Hepatocyte (in vitro differentiated cells): ENCODE results near the gene IGSF22. TPM values are rescaled to one million over a fixed set of nuclear protein-coding genes. Genes with fewer than 3 reads are reported as not detected.

Experiments
- DNase-seq: peaks from one replicate; pipeline ENCODE4 v3.0.0-alpha.2; 2016; ENCODE audit warnings: low spot score
- H2AFZ ChIP-seq: fragments of 200-600 bp; sonication (generic); 2 replicates; pipeline ENCODE4 v1.6.0; 2016; ENCODE audit warnings: antibody characterized with exemption, mild to moderate bottlenecking
- H3K27ac ChIP-seq: fragments of 200-600 bp; sonication (generic); 2 replicates; pipeline ENCODE4 v1.5.1; 2016; ENCODE audit warnings: mild to moderate bottlenecking
- H3K27me3 ChIP-seq: fragments of 200-600 bp; sonication (generic); 2 replicates; pipeline ENCODE4 v1.6.1; 2016
- H3K36me3 ChIP-seq: fragments of 200-600 bp; sonication (generic); replicated peaks from 2 replicates; pipeline ENCODE4 v1.5.1; 2016; ENCODE audit warnings: low read depth; ENCODE audit not compliant: insufficient read depth
- H3K4me1 ChIP-seq: fragments of 200-600 bp; sonication (generic); 2 replicates; pipeline ENCODE4 v1.5.1; 2016; ENCODE audit warnings: mild to moderate bottlenecking, moderate library complexity; ENCODE audit not compliant: insufficient read depth
- H3K4me2 ChIP-seq: fragments of 200-600 bp; sonication (generic); 2 replicates; pipeline ENCODE4 v1.6.0; 2016
- H3K4me3 ChIP-seq: fragments of 200-600 bp; sonication (generic); 2 replicates; pipeline ENCODE4 v1.5.1; 2016; ENCODE audit warnings: mild to moderate bottlenecking
- H3K79me2 ChIP-seq: fragments of 200-600 bp; sonication (generic); 2 replicates; pipeline ENCODE4 v1.6.0; 2017; ENCODE audit warnings: mild to moderate bottlenecking
- H3K9me2 ChIP-seq: fragments of 200-600 bp; sonication (generic); replicated peaks from 2 replicates; pipeline ENCODE4 v1.6.0; 2017; ENCODE audit warnings: mild to moderate bottlenecking; ENCODE audit not compliant: insufficient read depth
- H3K9me3 ChIP-seq: fragments of 200-600 bp; sonication (generic); 2 replicates; pipeline ENCODE4 v1.5.1; 2016; ENCODE audit warnings: low read depth, mild to moderate bottlenecking
- H4K20me1 ChIP-seq: fragments of 200-600 bp; sonication (generic); 2 replicates; pipeline ENCODE4 v1.6.0; 2016; ENCODE audit warnings: mild to moderate bottlenecking; ENCODE audit not compliant: insufficient read depth, poor library complexity, severe bottlenecking
- EZH2 ChIP-seq: fragments of 200-600 bp; sonication (generic); IDR thresholded peaks from 2 replicates; pipeline ENCODE4 v1.6.1; 2016; ENCODE audit warnings: antibody characterized with exemption, mild to moderate bottlenecking, borderline replicate concordance
- EZH2phosphoT487 ChIP-seq: fragments of 200-600 bp; sonication (generic); IDR thresholded peaks from one replicate; pipeline ENCODE4 v1.6.1; 2018; ENCODE audit warnings: antibody characterized with exemption, mild to moderate bottlenecking, low read depth, moderate library complexity; ENCODE audit not compliant: unreplicated experiment, severe bottlenecking
- WGBS: methylation state at CpG from one replicate; pipeline ENCODE4 v1.1.6; 2016; ENCODE audit warnings: low lambda C conversion rate; ENCODE audit errors: missing lambda C conversion rate; 5-methylcytosine and 5-hydroxymethylcytosine counted together
- polyA plus RNA-seq: library from polyadenylated mRNA; unstranded; fragments of >200 nt; fragmentation: Nextera tagmentation; extraction: Ambion mirVana; gene quantifications from 2 replicates; pipeline ENCODE4 v1.2.1, GENCODE V29; 2016
- total RNA-seq: library from RNA; depleted of rRNA; stranded (reverse); fragments of >200 nt; gene quantifications from 2 replicates; pipeline ENCODE4 v1.2.3, GENCODE V29; 2014
- TF ChIP-seq, protein P1 (sequence below): fragments of 200-600 bp; sonication (generic); IDR thresholded peaks from 2 replicates; pipeline ENCODE4 v1.5.1; 2016; ENCODE audit warnings: antibody characterized with exemption, mild to moderate bottlenecking; ENCODE audit not compliant: poor library complexity

The IGSF22 gene
- total and polyA plus RNA-seq, 2 experiments from 2014 or later, result not detected

DNA sequence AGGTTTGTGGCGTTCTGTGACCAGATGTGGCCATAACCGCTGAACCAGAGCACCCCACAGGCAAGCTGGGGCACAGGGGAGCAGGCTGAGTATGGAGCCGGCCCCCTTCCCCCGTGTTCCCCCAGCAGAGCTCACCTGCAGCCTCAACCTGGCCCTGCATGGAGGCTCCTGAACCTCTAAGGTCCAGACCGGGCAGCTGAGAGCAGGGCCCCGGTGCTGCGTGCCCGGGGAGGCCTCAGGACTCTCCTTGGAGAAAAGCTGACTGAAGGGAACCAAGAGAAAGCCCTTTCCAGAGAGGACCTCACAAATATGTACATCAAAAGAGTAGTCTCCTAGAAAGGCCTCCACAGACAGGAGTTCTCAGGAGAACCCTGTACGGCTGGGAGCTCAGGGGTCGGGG, 17.4 kb upstream of the IGSF22 start:
- Histone ChIP-seq H3K4me2 (no peak overlapping the region), H3K4me1 (no peaks in the 10 kb centered on the region), H3K9me3 (no peaks in the 10 kb centered on the region), H3K27ac (no peak overlapping the region), H3K27me3 (no peaks in the 10 kb centered on the region), H3K79me2 (no peaks in the 10 kb centered on the region), H3K36me3 (no peaks in the 10 kb centered on the region), H2AFZ (no peak overlapping the region), H4K20me1 (no peaks in the 10 kb centered on the region), H3K4me3 (no peak overlapping the region), H3K9me2 (no peaks in the 10 kb centered on the region)
- 92% methylated on average over 10 of the region's 10 CpGs for WGBS
- TF ChIP-seq, protein P1, sequence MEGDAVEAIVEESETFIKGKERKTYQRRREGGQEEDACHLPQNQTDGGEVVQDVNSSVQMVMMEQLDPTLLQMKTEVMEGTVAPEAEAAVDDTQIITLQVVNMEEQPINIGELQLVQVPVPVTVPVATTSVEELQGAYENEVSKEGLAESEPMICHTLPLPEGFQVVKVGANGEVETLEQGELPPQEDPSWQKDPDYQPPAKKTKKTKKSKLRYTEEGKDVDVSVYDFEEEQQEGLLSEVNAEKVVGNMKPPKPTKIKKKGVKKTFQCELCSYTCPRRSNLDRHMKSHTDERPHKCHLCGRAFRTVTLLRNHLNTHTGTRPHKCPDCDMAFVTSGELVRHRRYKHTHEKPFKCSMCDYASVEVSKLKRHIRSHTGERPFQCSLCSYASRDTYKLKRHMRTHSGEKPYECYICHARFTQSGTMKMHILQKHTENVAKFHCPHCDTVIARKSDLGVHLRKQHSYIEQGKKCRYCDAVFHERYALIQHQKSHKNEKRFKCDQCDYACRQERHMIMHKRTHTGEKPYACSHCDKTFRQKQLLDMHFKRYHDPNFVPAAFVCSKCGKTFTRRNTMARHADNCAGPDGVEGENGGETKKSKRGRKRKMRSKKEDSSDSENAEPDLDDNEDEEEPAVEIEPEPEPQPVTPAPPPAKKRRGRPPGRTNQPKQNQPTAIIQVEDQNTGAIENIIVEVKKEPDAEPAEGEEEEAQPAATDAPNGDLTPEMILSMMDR, result no peak
- TF ChIP-seq EZH2phosphoT487 (no peak), EZH2 (no peak)
- no peak for DNase-seq

DNA sequence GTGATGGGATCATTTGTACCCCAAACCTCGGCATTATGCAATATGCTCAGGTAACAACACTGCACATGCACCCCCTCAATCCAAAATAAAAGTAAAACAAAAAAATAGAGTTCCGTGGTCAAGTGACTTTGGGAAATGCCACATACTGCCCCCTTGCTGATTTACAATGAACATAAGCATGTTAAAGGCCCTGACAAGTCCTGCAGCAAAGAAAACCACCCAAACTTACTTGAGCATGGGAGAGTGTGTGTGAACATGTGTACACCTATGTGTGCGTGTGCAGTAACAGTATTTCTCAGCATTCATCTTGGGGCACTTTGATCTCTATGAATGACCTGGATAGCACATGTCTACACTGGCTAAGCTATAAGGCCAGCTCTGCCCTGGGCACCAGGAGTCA, 15.8 kb upstream of the IGSF22 start:
- no peaks in the 10 kb centered on the region for H3K27me3 ChIP-seq
- no peaks in the 10 kb centered on the region for H3K9me3 ChIP-seq
- TF ChIP-seq, protein P1, result no peak
- no peak for TF ChIP-seq EZH2phosphoT487
- TF ChIP-seq EZH2, result no peak
- DNase-seq, result no peak
- no peaks in the 10 kb centered on the region for H3K9me2 ChIP-seq
- H3K27ac ChIP-seq, result no peak overlapping the region
- no peak overlapping the region for H3K4me3 ChIP-seq
- H3K4me1 ChIP-seq, result no peaks in the 10 kb centered on the region
- H3K36me3 ChIP-seq, result no peaks in the 10 kb centered on the region
- no peaks in the 10 kb centered on the region for H3K79me2 ChIP-seq
- no peaks in the 10 kb centered on the region for H4K20me1 ChIP-seq
- H3K4me2 ChIP-seq, result no peak overlapping the region
- 94% methylated on average over 3 of the region's 3 CpGs for WGBS
- H2AFZ ChIP-seq, result no peak overlapping the region

DNA sequence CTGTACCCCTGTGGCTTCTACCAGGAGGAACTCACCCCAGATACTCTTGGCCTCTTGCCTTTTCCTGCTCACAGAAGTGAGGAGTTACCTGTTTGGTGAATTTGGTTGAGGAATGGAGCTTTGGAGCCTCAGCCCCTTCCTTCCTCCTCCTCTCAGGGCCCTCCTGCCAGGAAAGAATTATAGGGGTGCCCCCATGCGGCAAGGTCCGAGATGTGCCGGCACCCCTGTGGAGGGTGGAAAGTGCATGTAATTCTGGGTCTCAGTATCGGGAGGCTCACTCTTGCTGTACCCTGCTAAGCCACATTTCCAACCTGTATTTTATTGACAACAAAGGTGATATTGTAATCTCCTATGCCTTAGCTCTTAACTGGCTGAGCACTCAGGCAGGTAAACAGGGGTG, 13.7 kb upstream of the IGSF22 start:
- no peak for DNase-seq
- TF ChIP-seq, protein P1, result no peak
- TF ChIP-seq EZH2phosphoT487, result no peak
- TF ChIP-seq EZH2, result no peak
- no peaks in the 10 kb centered on the region for H3K9me2 ChIP-seq
- H2AFZ ChIP-seq, result no peak overlapping the region
- WGBS, result 83% methylated on average over 4 of the region's 4 CpGs
- H3K4me2 ChIP-seq, result no peak overlapping the region
- no peaks in the 10 kb centered on the region for H3K27me3 ChIP-seq
- H3K4me3 ChIP-seq, result no peak overlapping the region
- H3K4me1 ChIP-seq, result no peaks in the 10 kb centered on the region
- no peak overlapping the region for H3K27ac ChIP-seq
- H3K79me2 ChIP-seq, result no peaks in the 10 kb centered on the region
- H3K9me3 ChIP-seq, result no peaks in the 10 kb centered on the region
- no peaks in the 10 kb centered on the region for H3K36me3 ChIP-seq
- no peaks in the 10 kb centered on the region for H4K20me1 ChIP-seq

DNA sequence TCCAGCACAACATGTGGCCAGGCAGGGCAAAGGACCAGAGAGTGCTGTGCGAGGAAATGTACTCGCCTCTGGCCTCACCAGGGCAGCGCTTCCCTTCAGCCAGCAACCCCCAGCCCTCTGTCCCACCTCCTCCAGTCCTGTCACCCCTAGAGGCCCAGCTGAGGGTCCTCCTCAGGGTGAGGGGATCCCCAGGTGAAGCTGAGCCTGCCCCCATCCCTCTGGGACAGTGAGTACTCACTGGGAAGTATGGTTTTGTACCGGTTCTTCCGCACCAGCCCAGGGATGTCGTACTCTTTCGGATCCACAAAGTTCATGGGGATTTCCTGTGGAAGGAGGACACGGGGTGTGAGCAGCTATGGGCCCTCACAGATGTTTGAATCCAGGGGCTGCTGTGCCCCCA, 11.7 kb upstream of the IGSF22 start:
- TF ChIP-seq EZH2 (no peak), EZH2phosphoT487 (no peak)
- TF ChIP-seq, protein P1, result no peak
- Histone ChIP-seq H3K4me2 (no peak overlapping the region), H4K20me1 (no peaks in the 10 kb centered on the region), H3K9me2 (no peaks in the 10 kb centered on the region), H3K4me3 (no peak overlapping the region), H3K79me2 (no peaks in the 10 kb centered on the region), H3K4me1 (no peaks in the 10 kb centered on the region), H2AFZ (no peak overlapping the region), H3K27me3 (no peaks in the 10 kb centered on the region), H3K27ac (no peak overlapping the region), H3K9me3 (no peaks in the 10 kb centered on the region), H3K36me3 (no peaks in the 10 kb centered on the region)
- 95% methylated on average over 8 of the region's 8 CpGs for WGBS
- no peak for DNase-seq
